ENCODE data around the gene NDUFB3. TPM values are rescaled to one million over a fixed set of nuclear protein-coding genes. Genes with fewer than 3 reads are reported as not detected.
"Not testable (repeated sequence)": the region's sequence is repeated elsewhere in the genome, so short reads cannot be mapped to it uniquely, and the experiment has no call there.

The NDUFB3 gene
- total and polyA plus RNA-seq, 5 donors, result 296 to 503 (median 328) TPM

- intact Hi-C loops (cut with DNase I), result loop anchor here in 3 of 4 donors (5.0 kb wide), 2 partner anchors 36 to 41 kb away; no protein-coding TSS in a partner anchor
- peak; percentile 82 to 90 (median 89) for DNase-seq
- H3K4me3 ChIP-seq (ENCODE audit: low read length), result peak within 1 kb of the TSS; percentile 77
- H3K27me3 ChIP-seq (ENCODE audit: control insufficient read depth, insufficient read depth), result no peaks in the 10 kb centered on the region
- H3K4me1 ChIP-seq (ENCODE audit: control insufficient read depth, insufficient read depth, low read length), result peaks cover 2% of the 10 kb centered on the region
- peak; percentile 65 to 66 for ATAC-seq
- H3K27ac ChIP-seq (ENCODE audit: low read length), result peak within 1 kb of the TSS; percentile 97
- no peaks in the 10 kb centered on the region for H3K9me3 ChIP-seq (ENCODE audit: control insufficient read depth, low read length)
- WGBS, result under 1% methylated on average over 75 of the region's 75 CpGs
These were observed 44.5 kb downstream of the NDUFB3 start, which contains the start of gene CFLAR for GRCh38 chr2:201116115-201116958. CFLAR (plus strand) TSS chr2:201116164; CDS start chr2:201129866, 13,702 bp downstream.

GRCh38 chr2:201116959-201117734, 45.3 kb downstream of the NDUFB3 start:
- Histone ChIP-seq H3K4me3 (ENCODE audit: low read length) (peak overlapping the region; percentile 77), H3K4me1 (ENCODE audit: control insufficient read depth, insufficient read depth, low read length) (peaks cover 3% of the 10 kb centered on the region), H3K27ac (ENCODE audit: low read length) (peak overlapping the region; percentile 97), H3K9me3 (ENCODE audit: control insufficient read depth, low read length) (no peaks in the 10 kb centered on the region), H3K27me3 (ENCODE audit: control insufficient read depth, insufficient read depth) (no peaks in the 10 kb centered on the region)
- WGBS, result under 1% methylated on average over 22 of the region's 22 CpGs
- peak in 2 of 3 donors; percentile 83 to 90 for DNase-seq
- intact Hi-C loops (cut with DNase I), result loop anchor here in 3 of 4 donors (5.0 kb wide), 2 partner anchors 35 to 40 kb away; no protein-coding TSS in a partner anchor
- peak; percentile 42 to 62 for ATAC-seq

GRCh38 chr2:201117735-201118094, 45.9 kb downstream of the NDUFB3 start:
- Histone ChIP-seq H3K27ac (ENCODE audit: low read length) (peak overlapping the region; percentile 97), H3K4me3 (ENCODE audit: low read length) (peak overlapping the region; percentile 77)
- peak in 2 of 3 donors; percentile 61 to 62 for DNase-seq
- 14% methylated on average over 13 of the region's 13 CpGs for WGBS
- ATAC-seq; H3K27me3 ChIP-seq (ENCODE audit: control insufficient read depth, insufficient read depth); H3K9me3 ChIP-seq (ENCODE audit: control insufficient read depth, low read length); H3K4me1 ChIP-seq (ENCODE audit: control insufficient read depth, insufficient read depth, low read length): not testable (repeated sequence)
- intact Hi-C loops (cut with DNase I), result loop anchor here in 3 of 4 donors (5.0 kb wide), 2 partner anchors 35 to 40 kb away; no protein-coding TSS in a partner anchor

GRCh38 chr2:201118121-201118960, 46.5 kb downstream of the NDUFB3 start:
- Histone ChIP-seq H3K27ac (ENCODE audit: low read length) (peak overlapping the region; percentile 97), H3K9me3 (ENCODE audit: control insufficient read depth, low read length) (no peaks in the 10 kb centered on the region), H3K27me3 (ENCODE audit: control insufficient read depth, insufficient read depth) (no peaks in the 10 kb centered on the region), H3K4me1 (ENCODE audit: control insufficient read depth, insufficient read depth, low read length) (peaks cover 7% of the 10 kb centered on the region), H3K4me3 (ENCODE audit: low read length) (peak overlapping the region; percentile 77)
- intact Hi-C loops (cut with DNase I), result loop anchor here in 3 of 4 donors (5.0 kb wide), 2 partner anchors 34 to 39 kb away; no protein-coding TSS in a partner anchor
- DNase-seq (peak; percentile 89 to 95 (median 93)), ATAC-seq (peak; percentile 48 to 50)
- 1% methylated on average over 48 of the region's 48 CpGs for whole genome bisulfite sequencing

GRCh38 chr2:201118961-201119854, 47.4 kb downstream of the NDUFB3 start:
- Histone ChIP-seq H3K4me3 (ENCODE audit: low read length) (peak overlapping the region; percentile 77), H3K4me1 (ENCODE audit: control insufficient read depth, insufficient read depth, low read length) (peaks cover 12% of the 10 kb centered on the region), H3K27ac (ENCODE audit: low read length) (peak overlapping the region; percentile 96), H3K27me3 (ENCODE audit: control insufficient read depth, insufficient read depth) (no peaks in the 10 kb centered on the region), H3K9me3 (ENCODE audit: control insufficient read depth, low read length) (no peaks in the 10 kb centered on the region)
- ATAC-seq, result peak in 1 of 2 donors; percentile 12
- intact Hi-C loops (cut with DNase I), result loop anchor here in 3 of 4 donors (5.0 kb wide), 2 partner anchors 33 to 38 kb away; no protein-coding TSS in a partner anchor
- 8% methylated on average over 12 of the region's 12 CpGs for WGBS
- DNase-seq, result no peak

GRCh38 chr2:201122276-201122675, 50.5 kb downstream of the NDUFB3 start:
- peak in 1 of 3 donors; percentile 11 for DNase-seq
- Histone ChIP-seq H3K4me3 (ENCODE audit: low read length) (peak overlapping the region; percentile 77), H3K27ac (ENCODE audit: low read length) (peak overlapping the region; percentile 97), H3K27me3 (ENCODE audit: control insufficient read depth, insufficient read depth) (no peaks in the 10 kb centered on the region), H3K9me3 (ENCODE audit: control insufficient read depth, low read length) (no peaks in the 10 kb centered on the region), H3K4me1 (ENCODE audit: control insufficient read depth, insufficient read depth, low read length) (peaks cover 33% of the 10 kb centered on the region)
- ATAC-seq, result no peak
- intact Hi-C loops (cut with DNase I), result no loop called here
- 65% methylated on average over 1 of the region's 1 CpG for WGBS

GRCh38 chr2:201126308-201127151, 54.7 kb downstream of the NDUFB3 start:
- peak in 2 of 3 donors; percentile 44 to 67 for DNase-seq
- H3K27ac ChIP-seq (ENCODE audit: low read length), result peak overlapping the region; percentile 100
- peaks cover 47% of the 10 kb centered on the region for H3K4me1 ChIP-seq (ENCODE audit: control insufficient read depth, insufficient read depth, low read length)
- H3K4me3 ChIP-seq (ENCODE audit: low read length), result peak overlapping the region; percentile 34
- H3K27me3 ChIP-seq (ENCODE audit: control insufficient read depth, insufficient read depth), result no peaks in the 10 kb centered on the region
- ATAC-seq, result peak; percentile 40
- H3K9me3 ChIP-seq (ENCODE audit: control insufficient read depth, low read length), result no peaks in the 10 kb centered on the region
- WGBS, result 5% methylated on average over 9 of the region's 9 CpGs
- intact Hi-C loops (cut with DNase I), result no loop called here

- ATAC-seq, result no peak
- Histone ChIP-seq H3K4me1 (ENCODE audit: control insufficient read depth, insufficient read depth, low read length) (peaks cover 48% of the 10 kb centered on the region), H3K27ac (ENCODE audit: low read length) (peak overlapping the region; percentile 100), H3K4me3 (ENCODE audit: low read length) (peak overlapping the region; percentile 34), H3K9me3 (ENCODE audit: control insufficient read depth, low read length) (no peaks in the 10 kb centered on the region), H3K27me3 (ENCODE audit: control insufficient read depth, insufficient read depth) (no peaks in the 10 kb centered on the region)
- 53% methylated on average over 2 of the region's 2 CpGs for WGBS
- intact Hi-C loops (cut with DNase I), result no loop called here
- no peak for DNase-seq
These were observed 55.3 kb downstream of the NDUFB3 start for GRCh38 chr2:201127152-201127511.

GRCh38 chr2:201127570-201127969, 55.8 kb downstream of the NDUFB3 start:
- H3K9me3 ChIP-seq (ENCODE audit: control insufficient read depth, low read length), result no peaks in the 10 kb centered on the region

More at GRCh38 chr2:201127570-201127969, 55.8 kb downstream of the NDUFB3 start:
- intact Hi-C loops (cut with DNase I), result no loop called here
- H3K27ac ChIP-seq (ENCODE audit: low read length), result peak overlapping the region; percentile 100
- WGBS, result 12% methylated on average over 5 of the region's 5 CpGs
- H3K4me3 ChIP-seq (ENCODE audit: low read length), result peak overlapping the region; percentile 34
- DNase-seq (peak in 1 of 3 donors; percentile 27), ATAC-seq (peak; percentile 34 to 44)
- H3K27me3 ChIP-seq (ENCODE audit: control insufficient read depth, insufficient read depth), result no peaks in the 10 kb centered on the region
- peaks cover 45% of the 10 kb centered on the region for H3K4me1 ChIP-seq (ENCODE audit: control insufficient read depth, insufficient read depth, low read length)

Data from right cardiac atrium (tissue), 5 donors.